ENCODE results near the gene MEIS2.

The MEIS2 gene

DNA sequence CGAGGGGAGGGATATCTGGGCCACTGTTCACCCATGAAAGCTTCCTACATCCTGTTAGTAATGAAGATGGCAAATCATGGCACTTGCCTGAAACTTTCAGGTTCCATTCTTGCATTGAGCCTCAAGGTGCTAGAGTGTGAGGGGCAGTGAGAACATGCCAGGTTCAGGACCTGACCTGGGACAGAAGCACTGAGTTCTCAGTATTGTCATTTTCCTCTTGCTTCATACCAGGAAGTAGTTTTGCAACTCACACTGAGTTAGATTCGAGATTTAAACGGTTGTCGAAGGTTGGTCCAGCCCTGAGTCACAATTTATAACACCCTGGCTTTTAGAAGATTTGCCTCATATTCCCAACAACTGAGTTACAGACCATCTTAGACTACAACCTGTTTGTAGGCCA is 11.8 kb upstream of the MEIS2 start:
- ATAC-seq = no peak

DNA sequence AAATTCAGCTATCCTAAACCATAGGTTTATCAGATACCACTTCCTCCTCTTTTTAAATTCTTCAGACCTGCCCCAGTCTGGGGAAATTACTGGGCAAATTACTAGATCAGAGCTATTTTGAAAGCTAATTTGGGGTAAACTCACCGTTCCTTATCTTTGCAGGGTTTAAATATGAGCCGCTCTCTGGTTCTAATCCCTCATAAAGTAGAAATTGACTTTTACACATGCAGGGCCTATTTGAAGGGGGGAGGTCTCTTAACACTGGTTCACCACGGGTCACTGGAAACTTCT is 11.0 kb upstream of the MEIS2 start:
- no peak for ATAC-seq

DNA sequence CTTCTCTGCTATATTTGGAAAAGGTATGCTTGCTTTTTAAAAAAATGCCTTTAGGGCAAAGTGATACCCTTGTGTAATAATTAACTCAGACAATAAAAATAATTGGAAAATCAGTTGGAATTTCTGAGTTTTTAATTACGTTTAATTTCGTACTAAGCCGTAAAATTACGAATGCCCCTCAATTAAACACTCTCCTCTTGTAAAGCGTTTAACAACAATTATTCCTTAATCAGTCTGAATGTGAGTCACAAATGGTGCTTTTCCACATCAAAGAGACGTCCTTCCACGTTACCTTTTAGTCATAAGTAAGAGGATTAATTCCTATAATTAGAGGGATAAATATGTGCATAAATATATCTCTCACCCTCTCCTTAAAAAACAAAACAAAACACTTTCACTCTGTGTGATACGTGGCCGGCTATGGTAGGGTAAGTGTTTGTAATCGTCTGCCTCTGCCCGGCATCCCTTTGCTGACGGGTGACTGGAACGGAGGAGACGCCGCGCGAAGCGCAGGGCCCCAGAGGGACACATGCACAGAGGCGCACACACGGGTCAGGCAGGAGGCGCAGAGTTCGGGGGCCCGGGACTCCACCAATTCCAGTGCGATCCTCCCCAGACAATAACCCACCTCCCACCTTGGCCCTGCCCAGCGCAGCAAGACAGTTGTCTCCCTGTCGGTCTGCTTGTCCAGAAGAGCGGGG is 9.7 kb upstream of the MEIS2 start:
- no peak for ATAC-seq

DNA sequence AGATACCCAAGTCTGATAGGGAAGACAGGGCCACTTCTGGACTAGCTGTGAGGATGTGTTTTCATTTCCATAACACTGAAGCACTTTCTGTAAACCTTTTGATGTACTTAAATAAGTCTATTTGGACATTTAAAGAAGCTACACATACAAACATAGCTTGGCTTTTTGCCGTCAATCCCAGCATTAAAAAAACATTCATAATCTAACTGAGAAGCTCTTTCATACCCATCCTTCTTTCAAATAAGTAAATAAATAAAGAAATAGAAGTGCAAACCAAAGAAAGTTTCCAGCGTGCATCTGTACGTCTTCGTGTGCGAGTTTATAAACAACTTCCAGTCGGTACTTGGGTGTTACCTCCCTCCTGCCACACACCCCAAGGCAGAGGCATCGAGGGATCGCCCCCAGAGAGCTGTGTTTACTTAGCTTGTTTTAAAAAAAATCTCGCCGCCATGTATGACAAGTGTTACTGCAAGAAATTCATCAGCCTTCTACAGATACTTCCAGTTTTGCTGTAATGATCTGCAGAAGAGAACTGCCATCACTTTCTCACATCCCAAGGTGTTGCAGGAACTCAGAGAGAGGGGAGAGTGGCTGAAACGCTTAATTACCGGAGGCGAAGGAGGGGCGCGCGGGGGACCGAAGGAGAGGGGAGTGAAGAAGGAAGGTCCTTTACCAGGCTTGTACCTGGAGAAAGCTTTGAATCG is 9.0 kb upstream of the MEIS2 start:
- ATAC-seq = no peak

DNA sequence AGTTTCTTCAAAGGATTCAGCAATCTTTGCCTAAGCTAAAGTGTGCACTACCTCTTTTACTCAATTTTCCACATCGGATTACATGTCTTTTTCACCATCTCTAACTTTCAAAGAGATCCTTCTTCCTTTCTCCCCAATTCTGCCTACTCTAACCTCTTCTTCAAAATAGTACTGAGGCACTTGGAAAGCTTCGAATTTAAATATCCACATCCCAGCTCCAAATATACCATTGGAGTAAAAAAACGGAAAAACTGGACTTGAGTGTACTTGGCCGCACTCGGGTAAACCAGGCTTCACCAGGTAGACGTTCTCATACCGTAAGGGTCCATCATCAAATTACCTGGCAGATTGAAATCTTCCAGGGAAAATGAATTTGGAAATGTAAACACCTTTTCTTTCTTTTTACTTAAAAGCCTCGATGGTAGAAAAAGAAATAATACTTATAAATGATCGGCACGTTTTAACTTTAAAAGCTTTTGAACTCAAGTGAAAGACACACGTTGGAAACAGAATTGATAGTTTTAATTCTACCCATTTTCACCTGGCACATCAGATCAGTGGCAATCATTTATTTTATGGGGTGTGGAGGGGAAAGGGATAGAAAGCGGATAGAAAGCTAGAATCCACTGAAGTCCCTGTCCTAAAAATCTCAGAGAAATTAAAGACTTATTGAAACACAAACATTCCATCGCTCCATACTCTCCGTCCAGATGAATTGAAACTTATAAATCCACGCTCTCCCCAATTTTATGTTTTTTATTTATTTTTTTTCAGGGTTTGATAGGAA is 8.2 kb upstream of the MEIS2 start:
- no peak for ATAC-seq

DNA sequence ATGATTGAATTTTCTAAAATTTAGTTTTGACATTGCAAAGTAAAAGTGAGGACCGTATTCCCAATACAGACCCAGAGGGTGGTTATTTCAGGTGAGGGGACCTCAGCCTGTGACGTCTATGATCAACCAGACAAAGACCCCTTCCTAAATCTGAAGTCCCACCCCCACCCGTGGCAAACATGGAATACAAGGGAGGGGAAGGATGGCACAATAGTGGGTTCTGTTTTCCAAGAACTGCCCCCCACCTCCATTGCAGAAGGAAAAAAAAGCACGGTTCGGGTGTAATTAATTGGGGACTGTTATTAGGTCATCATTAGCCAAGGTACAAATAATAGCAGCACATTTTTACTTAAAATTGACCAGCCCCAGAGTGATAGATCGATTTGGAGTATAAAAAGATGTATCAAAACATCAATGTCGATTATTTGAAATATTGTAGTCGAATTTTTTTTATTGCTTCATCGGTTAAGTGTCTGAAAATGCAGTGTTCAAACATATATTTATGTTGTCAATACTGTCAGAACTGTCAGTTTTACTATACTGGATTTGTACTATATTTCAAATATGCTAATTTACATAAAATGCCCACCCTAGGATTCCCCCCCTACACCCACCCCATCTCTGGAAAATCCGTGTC is 7.5 kb upstream of the MEIS2 start:
- no peak for ATAC-seq

DNA sequence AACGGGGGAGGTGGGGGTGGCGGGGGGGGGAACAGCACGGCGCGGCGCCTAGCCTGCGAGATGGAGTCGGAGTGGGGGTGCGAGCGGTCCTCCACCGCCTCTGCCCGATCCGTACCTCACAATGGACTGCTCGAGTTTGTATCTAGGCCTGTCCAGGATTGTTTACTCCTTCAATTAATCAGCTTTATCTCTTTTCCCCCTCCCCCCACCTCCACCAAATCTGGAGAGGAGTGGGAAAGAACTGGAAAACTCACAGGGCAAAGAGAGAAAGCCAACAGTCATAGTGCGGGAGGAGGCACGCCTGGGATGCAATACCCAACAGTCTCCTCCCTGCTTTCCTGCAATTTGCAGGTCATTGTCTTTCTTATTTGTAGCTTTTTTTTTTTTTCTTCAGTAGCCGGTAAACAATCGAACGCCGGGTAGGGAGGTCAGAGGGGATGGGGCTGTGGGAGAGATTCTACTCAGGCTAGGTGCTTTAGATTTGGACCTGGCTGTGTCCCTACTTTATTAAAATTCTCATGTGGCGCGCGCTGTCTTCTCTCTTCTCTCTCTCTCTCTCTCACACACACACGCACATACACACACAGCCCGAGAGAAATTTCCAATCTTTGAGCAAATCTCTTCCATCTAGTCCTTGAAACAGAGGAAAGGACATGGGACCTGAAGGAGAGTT is 6.9 kb upstream of the MEIS2 start:
- no peak for ATAC-seq

DNA sequence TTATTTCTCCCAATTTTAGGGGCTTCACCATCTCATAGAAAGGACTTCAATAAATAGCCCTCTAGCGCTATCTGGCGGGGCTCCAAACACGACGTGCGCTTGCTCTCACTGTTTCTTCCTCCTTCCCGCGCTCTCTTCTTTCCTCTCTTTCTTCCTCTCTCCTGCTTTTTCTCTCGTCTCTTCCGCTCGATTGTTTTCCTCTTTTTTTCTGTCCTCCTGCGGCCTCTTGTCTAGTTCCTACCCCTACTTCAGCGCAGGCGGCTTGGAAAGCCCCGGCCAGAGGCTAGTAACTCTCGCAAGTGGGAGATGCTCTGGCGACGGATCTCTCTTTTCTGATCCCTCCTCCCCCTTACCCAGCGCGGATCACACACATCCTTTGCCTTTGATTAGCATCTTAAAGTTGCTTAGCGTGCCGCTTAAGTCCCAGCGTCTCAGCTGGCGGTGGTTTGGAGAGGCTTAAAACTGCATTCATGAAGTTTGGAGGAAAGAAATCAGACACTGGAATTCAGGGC is 6.2 kb upstream of the MEIS2 start:
- no peak for ATAC-seq

DNA sequence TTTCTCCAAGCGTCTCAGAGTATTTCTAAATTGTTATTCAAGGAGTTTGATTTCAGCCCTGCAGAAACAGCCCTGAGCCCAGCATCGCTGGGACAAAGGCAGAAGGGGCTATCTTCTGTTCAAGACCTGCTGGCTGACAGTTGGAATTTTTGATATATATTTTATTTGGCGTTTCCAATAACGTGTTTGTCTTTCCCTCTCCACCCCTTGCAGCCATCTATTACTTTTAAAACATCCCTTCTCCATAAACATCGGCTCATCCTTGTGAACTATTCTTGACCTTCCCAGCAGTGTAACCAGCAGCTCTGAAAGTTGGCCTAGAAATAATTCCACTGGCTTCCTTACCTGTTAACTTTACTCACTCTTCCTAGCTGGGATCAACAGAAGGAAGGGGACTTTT is 5.5 kb upstream of the MEIS2 start:
- ATAC-seq = no peak

DNA sequence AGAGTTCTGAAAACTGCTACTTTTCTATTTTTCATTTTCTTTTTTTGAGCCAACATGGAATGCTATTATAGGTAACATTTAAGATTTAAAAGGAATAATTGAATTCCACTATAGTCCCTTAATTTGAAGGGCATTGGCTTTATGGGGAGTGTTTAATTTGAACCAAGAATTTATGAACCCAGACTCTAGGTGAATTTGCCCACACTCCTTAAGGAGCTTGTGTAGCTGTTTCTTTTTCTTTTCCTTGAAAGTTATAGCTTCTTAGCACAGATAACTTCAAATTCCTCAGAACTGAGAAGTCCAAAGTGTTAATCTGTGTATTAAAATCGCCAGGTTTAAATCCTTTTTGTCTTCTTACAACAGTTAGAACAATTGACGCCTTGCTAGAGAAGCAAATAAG is 4.7 kb upstream of the MEIS2 start:
- no peak for ATAC-seq

DNA sequence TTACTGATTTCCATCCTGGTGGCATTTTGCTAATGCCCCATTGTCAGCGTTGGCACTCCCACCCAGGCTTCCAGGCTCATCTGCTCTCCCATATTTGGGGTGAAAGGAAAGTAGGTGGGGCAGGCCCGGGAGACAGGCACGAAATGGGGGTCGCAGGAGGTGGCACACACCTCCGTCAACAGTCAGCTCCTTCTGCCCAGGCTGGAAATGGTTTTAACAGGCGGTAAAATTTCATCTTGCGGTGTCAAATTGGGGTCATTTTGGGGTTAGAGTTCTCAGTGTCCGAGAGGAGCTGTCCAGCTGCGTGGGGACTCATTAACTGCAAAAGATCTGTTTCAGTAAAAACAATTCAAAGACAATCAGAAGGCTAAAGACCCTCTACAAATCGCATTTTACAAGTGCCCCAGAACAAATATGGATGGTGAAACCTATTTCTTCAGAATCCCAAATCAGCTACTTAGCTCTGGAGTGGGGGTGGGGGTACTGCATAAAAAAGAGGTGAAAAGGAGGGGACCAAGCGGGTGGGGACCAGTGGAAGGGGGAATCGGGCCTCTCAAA is 4.2 kb upstream of the MEIS2 start:
- no peak for ATAC-seq

DNA sequence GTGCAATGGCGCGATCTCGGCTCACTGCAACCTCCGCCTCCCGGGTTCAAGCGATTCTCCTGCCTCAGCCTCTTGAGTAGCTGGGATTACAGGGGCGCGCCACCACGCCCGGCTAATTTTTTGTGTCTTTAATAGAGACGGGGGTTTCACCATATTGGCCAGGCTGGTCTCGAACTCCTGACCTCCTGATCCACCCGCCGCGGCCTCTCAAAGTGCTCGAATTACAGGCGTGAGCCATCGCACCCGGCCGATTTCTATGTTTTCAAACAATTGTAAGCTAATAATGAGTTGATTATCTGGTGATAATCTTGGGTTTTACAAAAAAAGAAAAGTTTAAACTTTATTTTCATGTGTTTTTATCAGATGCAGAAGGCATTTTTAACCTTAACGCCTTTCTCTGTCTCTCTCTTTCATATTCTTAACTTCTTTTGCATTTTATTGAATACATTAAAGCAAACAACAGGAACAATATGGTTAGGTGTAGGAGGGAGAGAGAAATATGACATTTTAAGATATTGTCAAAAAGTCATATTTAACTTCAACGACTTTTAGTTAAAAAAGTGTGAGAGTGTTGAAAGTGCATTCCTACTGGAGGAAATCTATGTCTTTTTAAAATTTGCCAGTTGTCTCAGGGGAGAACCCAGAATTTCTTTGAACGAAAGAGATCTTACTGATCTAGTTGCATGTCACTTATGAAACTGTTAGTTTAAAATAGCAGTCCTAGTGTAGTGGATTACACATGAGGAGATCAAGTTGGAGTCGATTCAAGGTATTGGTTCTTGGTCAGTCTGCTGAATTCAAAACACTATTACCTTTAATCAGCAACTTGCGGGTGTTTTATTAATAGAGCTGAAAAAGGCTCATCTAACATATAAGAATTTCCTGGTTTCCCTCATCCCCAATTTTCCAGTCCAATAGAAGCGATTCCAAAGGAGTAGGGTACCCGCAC is 3.4 kb upstream of the MEIS2 start:
- ATAC-seq = no peak

DNA sequence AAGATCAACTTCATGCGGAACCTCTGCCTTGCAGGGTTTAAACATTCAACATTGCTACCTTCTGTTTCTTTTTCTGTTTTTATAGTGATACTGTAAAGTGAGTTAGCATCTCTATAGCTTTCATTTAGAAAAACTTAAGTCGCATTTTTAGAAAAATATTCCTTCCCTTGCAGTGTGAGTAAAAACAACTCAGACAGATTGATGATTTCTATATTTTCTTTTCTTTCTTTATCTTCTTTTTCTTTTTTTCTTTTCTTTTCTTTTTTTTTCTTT is 2.8 kb upstream of the MEIS2 start:
- ATAC-seq = no peak

DNA sequence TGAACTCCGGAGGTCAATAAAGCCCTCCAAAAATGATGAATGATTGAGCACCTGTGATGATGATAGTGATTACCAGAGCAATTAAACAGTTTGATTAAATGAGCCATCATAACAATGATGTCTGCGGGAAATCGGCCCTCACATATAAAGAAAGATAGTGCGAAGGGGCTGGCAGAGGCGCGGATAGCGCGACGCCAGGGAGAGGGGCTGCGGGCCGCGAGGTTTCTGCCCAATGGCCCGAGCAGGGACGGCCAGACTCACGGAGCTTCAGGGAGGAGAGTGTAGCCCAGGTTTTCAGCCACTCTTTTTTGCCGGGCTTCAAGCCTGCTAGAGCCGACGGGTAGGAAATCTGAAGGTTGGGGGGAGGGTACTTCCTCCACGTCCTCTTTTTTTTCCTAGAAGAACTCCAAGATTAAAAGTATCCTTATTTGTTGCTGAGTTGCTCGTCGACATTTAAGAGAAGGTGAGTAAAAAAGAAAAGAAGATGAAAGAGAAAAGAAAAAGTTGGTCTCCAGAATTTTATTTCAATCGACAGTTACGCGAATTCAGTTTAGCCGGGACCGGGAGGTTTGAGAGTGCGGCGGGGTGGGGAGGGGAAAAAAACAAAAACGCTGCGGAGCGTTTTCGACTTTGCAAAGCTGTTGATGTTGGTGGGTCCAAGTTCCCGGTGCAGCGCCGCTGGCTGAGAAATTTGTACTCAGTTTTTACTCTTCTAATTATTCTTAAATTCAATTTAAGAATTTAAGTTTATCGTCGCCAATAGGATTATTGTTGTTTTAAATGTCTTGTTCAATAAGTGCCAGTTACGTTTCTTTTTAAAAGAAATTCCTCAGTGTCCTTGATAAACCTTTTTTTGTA is 2.2 kb upstream of the MEIS2 start:
- ATAC-seq = no peak

DNA sequence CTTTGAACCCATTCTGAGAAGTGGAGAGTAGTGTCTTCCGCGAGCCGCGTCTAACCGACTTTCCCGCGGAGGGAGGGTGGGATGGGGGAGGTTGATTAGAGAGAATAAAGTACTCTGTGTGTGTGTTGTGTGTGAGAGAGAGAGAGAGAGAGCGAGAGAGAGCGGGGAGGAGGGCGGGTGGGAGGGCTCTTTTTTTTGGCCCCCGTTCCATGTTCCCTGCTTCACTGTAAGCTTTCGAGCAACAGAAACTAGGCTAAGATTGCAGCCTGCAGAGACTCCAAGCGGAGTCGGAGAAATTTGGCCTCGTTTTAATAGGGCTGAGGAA is 1.6 kb upstream of the MEIS2 start:
- no peak for ATAC-seq

DNA sequence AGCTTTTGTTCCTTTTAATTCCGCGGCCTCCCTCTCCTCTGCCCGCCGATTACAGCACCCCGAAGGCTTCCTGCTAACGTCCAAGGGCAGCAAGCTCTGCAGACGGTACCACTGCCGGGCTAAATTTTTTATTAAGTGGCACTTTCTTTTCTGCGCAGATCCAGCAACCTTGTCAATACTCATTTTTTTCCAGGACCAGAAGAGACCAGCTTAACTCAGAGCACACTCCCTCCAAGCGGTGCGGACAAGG is 542 bp upstream of the MEIS2 start:
- ATAC-seq = no peak

DNA sequence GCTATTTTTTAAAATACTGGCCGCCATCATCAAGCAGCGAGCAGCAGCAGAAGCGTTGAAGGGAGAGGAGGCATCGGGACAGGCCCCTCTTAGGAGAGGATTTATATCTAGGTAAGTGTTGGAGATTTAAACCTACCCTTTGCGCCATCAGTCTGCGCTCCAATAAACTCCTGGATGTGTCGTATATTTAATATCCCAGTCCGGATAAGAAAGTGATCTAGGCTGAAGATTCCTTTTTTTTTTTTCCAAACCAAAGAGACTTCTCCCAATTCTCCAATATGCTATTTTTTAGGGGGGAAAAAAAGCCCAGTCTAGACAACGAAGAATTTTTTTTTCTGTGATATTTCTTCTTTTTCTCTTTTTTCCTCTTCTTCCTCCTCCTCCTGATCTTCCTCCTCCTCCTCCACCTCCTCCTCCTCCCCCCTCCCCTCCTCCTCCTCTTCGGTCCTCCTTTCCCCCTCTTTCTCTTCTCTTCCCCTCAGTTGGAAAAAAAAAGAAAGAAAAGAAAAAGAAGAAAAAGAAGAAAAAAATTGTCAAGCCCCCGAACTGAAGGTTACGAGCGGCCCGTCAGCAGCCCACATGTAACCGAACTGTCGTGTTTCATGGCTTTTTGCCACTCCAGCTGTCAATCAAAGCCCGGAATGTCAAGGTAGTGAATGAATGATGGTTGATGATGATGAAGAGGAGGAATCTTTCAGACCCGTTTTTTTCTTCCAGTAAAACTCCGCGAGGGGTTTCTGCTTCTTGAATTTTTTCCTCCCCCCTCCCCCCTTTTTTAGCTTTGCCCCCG is 835 bp downstream of the MEIS2 start:
- no peak for ATAC-seq

DNA sequence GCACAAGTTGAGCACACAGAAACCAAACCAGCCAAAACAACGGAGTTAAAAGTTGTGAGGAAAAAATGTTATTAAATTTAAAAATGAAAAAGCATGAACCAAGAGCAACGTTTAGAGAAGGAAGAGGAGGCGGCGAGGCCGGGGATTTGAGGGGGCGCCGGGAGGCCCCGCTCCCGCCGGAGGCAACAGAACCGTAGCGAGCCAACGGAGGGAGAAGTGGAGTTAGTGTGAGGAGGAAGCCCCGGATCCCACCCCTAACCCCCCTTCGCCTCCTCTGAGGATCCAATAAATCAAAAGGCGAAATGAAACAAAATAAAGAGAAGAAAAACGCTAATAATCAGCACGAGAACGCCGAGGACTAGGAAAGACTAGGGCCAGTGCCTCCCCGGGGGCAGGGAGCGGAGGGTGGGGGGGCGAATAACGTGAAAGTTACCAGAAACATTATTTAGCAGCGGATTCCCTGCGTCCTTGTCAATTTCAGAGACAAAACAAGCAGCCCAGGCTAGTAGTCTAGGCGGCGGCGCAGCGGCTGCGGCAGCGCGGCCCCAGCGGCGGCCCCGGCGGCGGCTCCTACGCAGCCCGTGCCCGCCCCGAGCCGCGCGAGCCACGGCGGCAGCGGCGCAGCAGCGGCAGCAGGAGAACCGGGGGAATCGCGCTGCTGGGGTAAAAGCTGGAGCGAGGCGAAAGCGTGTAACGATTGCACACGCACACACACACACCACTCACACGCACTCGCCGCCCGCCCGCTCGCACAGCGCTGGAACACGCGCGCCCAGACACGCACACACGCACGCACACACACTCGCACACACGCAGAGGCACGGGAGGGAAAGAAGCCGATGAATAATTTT is 1.7 kb downstream of the MEIS2 start:
- ATAC-seq = peak; percentile 44 to 61

All from activated CD4-positive, CD25-positive, alpha-beta regulatory T cell treated with anti-CD3 and anti-CD28 coated beads, Interleukin-2, amount 50 U/mL, for 24 hours (primary cell).